ENCODE measurements around the gene ZNF337.
A peak's percentile ranks its signal among the peaks of the same experiment; 100 is the strongest.

The ZNF337 gene

GRCh38 chr20:25696371-25697131 lies at the start of gene ZNF337:
TSS of gene ZNF337 (minus strand) at chr20:25696853. CDS start at chr20:25686417, 10,436 bp downstream.
- DNase-seq (ENCODE audit: low read depth): peak; percentile 97
- peak; percentile 49 for TF ChIP-seq MAX (IDR thresholded peaks at IDR 0.05; ENCODE audit: low read depth, low read length)
- TF ChIP-seq CTCF (IDR thresholded peaks at IDR 0.05; ENCODE audit: low read depth, low read length): no peak
- peak; percentile 68 for TF ChIP-seq POLR2A (IDR thresholded peaks at IDR 0.05; ENCODE audit: extremely low read depth, insufficient read length)
- TF ChIP-seq MYC (IDR thresholded peaks at IDR 0.05; ENCODE audit: low read depth, low read length): peak; percentile 76
- peak within 1 kb of the TSS; percentile 89 for H3K4me3 ChIP-seq (ENCODE audit: low read depth, low read length)

GRCh38 chr20:25745738-25746137 lies 49.1 kb upstream of the ZNF337 start:
- TF ChIP-seq MYC (IDR thresholded peaks at IDR 0.05; ENCODE audit: low read depth, low read length): no peak
- no peak for TF ChIP-seq CTCF (IDR thresholded peaks at IDR 0.05; ENCODE audit: low read depth, low read length)
- no peak for TF ChIP-seq POLR2A (IDR thresholded peaks at IDR 0.05; ENCODE audit: extremely low read depth, insufficient read length)
- no peak for TF ChIP-seq MAX (IDR thresholded peaks at IDR 0.05; ENCODE audit: low read depth, low read length)
- no peak for DNase-seq (ENCODE audit: low read depth)
- H3K4me3 ChIP-seq (ENCODE audit: low read depth, low read length): no peak overlapping the region

- DNase-seq (ENCODE audit: low read depth): no peak
- no peak for TF ChIP-seq MAX (IDR thresholded peaks at IDR 0.05; ENCODE audit: low read depth, low read length)
- TF ChIP-seq CTCF (IDR thresholded peaks at IDR 0.05; ENCODE audit: low read depth, low read length): no peak
- TF ChIP-seq MYC (IDR thresholded peaks at IDR 0.05; ENCODE audit: low read depth, low read length): no peak
- no peak for TF ChIP-seq POLR2A (IDR thresholded peaks at IDR 0.05; ENCODE audit: extremely low read depth, insufficient read length)
- no peak overlapping the region for H3K4me3 ChIP-seq (ENCODE audit: low read depth, low read length)
These were observed 48.4 kb upstream of the ZNF337 start for GRCh38 chr20:25745100-25745499.

GRCh38 chr20:25744261-25744660 lies 47.6 kb upstream of the ZNF337 start:
- DNase-seq (ENCODE audit: low read depth): no peak
- no peak for TF ChIP-seq CTCF (IDR thresholded peaks at IDR 0.05; ENCODE audit: low read depth, low read length)
- TF ChIP-seq POLR2A (IDR thresholded peaks at IDR 0.05; ENCODE audit: extremely low read depth, insufficient read length): no peak
- TF ChIP-seq MAX (IDR thresholded peaks at IDR 0.05; ENCODE audit: low read depth, low read length): no peak
- H3K4me3 ChIP-seq (ENCODE audit: low read depth, low read length): no peak overlapping the region

GRCh38 chr20:25741088-25741487 lies 44.4 kb upstream of the ZNF337 start:
- TF ChIP-seq CTCF (IDR thresholded peaks at IDR 0.05; ENCODE audit: low read depth, low read length): no peak
- TF ChIP-seq MYC (IDR thresholded peaks at IDR 0.05; ENCODE audit: low read depth, low read length): no peak
- TF ChIP-seq MAX (IDR thresholded peaks at IDR 0.05; ENCODE audit: low read depth, low read length): no peak
- TF ChIP-seq POLR2A (IDR thresholded peaks at IDR 0.05; ENCODE audit: extremely low read depth, insufficient read length): no peak
- DNase-seq (ENCODE audit: low read depth): no peak

More at GRCh38 chr20:25741088-25741487, 44.4 kb upstream of the ZNF337 start:
- H3K4me3 ChIP-seq (ENCODE audit: low read depth, low read length): no peak overlapping the region

Measured in NB4 (cell line).